ENCODE measurements around the gene SCO2. TPM values are rescaled to one million over a fixed set of nuclear protein-coding genes. Genes with fewer than 3 reads are reported as not detected.
A peak's percentile ranks its signal among the peaks of the same experiment; 100 is the strongest.

SCO2 gene
- total and polyA plus RNA-seq, 2 of the 13 experiments (the other 11 are each of a cell fraction or from before 2014, with no cell fraction given) = 0.32 to 3.7 TPM

DNA sequence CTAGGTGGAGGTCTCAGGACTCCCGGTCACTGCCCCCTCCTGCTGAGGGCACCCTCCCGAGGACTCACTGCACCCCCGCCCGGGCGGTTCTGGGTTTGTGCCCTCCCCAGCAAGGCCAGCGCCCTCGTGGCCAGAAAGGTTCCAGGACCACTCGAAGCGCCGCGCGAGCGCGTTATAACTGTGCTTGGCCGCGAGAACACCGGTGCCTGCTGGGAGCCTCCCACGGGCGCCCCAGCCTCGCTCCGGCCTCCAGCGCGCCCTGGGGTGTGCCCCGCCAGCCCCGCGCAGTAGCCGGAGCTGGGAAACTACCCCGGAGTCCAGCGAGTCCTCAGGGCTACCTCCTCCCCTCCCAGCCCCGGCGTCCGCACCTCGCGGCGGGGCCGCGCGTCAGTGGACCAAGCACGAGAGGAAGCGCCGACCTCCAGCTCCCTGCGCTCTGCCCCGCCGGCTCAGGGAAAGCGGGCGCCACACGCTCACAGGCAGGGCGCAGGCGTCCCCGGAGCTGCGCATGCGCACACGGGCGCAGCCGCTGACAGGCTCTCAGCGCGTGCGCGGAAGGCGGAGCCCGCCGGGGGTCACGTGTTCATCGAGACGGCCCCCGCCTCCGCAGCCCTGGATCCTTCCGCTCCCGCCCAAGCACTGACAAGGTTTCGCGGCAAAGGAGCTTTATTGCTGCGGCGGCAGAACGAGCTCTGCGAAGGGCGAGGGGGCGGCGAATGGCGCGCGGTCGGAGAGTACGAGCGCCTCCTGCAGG, at the start of gene SCO2 (continued):
- TF ChIP-seq, protein P1, sequence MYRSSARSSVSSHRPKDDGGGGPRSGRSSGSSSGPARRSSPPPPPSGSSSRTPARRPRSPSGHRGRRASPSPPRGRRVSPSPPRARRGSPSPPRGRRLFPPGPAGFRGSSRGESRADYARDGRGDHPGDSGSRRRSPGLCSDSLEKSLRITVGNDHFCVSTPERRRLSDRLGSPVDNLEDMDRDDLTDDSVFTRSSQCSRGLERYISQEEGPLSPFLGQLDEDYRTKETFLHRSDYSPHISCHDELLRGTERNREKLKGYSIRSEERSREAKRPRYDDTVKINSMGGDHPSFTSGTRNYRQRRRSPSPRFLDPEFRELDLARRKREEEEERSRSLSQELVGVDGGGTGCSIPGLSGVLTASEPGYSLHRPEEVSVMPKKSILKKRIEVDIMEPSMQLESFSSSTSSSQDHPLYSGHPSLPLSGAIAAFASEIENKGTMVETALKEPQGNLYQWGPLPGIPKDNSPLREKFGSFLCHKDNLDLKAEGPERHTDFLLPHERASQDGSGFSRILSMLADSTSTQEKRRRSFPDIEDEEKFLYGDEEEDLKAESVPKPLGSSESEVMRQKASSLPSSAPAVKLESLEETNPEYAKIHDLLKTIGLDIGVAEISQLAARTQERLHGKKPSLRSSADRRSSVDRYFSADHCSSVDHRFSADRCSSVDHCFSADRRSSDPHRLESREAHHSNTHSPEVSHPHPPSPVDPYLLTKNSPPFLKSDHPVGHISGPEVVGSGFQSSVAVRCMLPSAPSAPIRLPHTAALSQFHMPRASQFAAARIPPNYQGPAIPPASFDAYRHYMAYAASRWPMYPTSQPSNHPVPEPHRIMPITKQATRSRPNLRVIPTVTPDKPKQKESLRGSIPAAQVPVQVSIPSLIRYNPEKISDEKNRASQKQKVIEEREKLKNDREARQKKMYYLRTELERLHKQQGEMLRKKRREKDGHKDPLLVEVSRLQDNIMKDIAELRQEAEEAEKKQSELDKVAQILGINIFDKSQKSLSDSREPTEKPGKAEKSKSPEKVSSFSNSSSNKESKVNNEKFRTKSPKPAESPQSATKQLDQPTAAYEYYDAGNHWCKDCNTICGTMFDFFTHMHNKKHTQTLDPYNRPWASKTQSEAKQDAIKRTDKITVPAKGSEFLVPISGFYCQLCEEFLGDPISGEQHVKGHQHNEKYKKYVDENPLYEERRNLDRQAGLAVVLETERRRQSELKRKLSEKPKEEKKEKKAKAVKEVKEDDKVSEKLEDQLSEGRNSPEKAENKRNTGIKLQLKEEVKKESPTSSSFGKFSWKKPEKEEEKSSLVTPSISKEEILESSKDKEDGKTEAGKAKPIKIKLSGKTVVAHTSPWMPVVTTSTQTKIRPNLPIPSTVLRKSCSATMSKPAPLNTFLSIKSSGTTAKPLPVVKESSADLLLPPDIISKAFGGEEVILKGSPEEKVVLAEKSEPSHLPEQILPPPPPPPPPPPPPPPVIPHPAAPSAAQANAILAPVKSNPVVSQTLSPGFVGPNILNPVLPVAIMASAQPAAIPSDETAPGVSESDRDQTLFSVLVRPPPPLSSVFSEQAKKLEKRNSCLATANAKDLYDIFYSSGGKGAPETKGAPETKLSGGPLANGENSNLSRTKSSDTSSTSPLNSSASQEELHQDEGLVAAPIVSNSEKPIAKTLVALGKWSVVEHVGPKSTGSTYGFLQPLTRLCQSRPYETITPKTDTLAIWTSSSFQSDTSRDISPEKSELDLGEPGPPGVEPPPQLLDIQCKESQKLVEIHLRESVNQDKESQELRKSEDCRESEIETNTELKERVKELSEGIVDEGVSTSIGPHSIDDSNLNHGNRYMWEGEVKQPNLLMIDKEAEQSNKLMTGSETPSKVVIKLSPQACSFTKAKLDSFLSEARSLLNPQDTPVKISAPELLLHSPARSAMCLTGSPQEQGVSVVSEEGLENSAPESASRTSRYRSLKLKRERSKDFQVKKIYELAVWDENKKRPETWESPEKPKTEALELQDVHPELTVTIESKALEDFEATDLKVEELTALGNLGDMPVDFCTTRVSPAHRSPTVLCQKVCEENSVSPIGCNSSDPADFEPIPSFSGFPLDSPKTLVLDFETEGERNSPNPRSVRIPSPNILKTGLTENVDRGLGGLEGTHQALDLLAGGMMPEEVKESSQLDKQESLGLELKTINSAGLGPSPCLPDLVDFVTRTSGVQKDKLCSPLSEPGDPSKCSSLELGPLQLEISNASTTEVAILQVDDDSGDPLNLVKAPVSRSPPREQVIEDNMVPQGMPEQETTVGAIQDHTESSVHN (CRISPR knock-in tag; IDR thresholded peaks at IDR 0.05) = no peak; the same call in 1 of the 2 replicates
- TF ChIP-seq POLR2AphosphoS2 (IDR thresholded peaks at IDR 0.05; ENCODE audit: low read depth, low read length) (no peak), MED1 (CRISPR knock-in tag; IDR thresholded peaks at IDR 0.05) (peak; percentile 64), ZNF781 (CRISPR knock-in tag; IDR thresholded peaks at IDR 0.05; ENCODE audit: borderline replicate concordance, not compliant biosample characterization) (no peak), JDP2 (CRISPR knock-in tag; IDR thresholded peaks at IDR 0.05; ENCODE audit: borderline replicate concordance) (no peak), NCOR1 (IDR thresholded peaks at IDR 0.05; ENCODE audit: borderline replicate concordance, low read length) (peak; percentile 65; the same call in 1 of the 2 replicates), ZFP41 (CRISPR knock-in tag; IDR thresholded peaks at IDR 0.05; ENCODE audit: borderline replicate concordance) (no peak), EEA1 (CRISPR knock-in tag; IDR thresholded peaks at IDR 0.05; ENCODE audit: borderline replicate concordance) (0 out of 2 replicates have a peak, but pooled peaks have one; percentile 49)
- TF ChIP-seq, protein P2, sequence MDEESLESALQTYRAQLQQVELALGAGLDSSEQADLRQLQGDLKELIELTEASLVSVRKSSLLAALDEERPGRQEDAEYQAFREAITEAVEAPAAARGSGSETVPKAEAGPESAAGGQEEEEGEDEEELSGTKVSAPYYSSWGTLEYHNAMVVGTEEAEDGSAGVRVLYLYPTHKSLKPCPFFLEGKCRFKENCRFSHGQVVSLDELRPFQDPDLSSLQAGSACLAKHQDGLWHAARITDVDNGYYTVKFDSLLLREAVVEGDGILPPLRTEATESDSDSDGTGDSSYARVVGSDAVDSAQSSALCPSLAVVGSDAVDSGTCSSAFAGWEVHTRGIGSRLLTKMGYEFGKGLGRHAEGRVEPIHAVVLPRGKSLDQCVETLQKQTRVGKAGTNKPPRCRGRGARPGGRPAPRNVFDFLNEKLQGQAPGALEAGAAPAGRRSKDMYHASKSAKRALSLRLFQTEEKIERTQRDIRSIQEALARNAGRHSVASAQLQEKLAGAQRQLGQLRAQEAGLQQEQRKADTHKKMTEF (CRISPR knock-in tag; IDR thresholded peaks at IDR 0.05) = peak; percentile 89
- TF ChIP-seq, protein P3, sequence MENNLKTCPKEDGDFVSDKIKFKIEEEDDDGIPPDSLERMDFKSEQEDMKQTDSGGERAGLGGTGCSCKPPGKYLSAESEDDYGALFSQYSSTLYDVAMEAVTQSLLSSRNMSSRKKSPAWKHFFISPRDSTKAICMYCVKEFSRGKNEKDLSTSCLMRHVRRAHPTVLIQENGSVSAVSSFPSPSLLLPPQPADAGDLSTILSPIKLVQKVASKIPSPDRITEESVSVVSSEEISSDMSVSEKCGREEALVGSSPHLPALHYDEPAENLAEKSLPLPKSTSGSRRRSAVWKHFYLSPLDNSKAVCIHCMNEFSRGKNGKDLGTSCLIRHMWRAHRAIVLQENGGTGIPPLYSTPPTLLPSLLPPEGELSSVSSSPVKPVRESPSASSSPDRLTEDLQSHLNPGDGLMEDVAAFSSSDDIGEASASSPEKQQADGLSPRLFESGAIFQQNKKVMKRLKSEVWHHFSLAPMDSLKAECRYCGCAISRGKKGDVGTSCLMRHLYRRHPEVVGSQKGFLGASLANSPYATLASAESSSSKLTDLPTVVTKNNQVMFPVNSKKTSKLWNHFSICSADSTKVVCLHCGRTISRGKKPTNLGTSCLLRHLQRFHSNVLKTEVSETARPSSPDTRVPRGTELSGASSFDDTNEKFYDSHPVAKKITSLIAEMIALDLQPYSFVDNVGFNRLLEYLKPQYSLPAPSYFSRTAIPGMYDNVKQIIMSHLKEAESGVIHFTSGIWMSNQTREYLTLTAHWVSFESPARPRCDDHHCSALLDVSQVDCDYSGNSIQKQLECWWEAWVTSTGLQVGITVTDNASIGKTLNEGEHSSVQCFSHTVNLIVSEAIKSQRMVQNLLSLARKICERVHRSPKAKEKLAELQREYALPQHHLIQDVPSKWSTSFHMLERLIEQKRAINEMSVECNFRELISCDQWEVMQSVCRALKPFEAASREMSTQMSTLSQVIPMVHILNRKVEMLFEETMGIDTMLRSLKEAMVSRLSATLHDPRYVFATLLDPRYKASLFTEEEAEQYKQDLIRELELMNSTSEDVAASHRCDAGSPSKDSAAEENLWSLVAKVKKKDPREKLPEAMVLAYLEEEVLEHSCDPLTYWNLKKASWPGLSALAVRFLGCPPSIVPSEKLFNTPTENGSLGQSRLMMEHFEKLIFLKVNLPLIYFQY (CRISPR knock-in tag; IDR thresholded peaks at IDR 0.05; ENCODE audit: borderline replicate concordance) = no peak
- TF ChIP-seq, protein P4, sequence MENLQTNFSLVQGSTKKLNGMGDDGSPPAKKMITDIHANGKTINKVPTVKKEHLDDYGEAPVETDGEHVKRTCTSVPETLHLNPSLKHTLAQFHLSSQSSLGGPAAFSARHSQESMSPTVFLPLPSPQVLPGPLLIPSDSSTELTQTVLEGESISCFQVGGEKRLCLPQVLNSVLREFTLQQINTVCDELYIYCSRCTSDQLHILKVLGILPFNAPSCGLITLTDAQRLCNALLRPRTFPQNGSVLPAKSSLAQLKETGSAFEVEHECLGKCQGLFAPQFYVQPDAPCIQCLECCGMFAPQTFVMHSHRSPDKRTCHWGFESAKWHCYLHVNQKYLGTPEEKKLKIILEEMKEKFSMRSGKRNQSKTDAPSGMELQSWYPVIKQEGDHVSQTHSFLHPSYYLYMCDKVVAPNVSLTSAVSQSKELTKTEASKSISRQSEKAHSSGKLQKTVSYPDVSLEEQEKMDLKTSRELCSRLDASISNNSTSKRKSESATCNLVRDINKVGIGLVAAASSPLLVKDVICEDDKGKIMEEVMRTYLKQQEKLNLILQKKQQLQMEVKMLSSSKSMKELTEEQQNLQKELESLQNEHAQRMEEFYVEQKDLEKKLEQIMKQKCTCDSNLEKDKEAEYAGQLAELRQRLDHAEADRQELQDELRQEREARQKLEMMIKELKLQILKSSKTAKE (CRISPR knock-in tag; IDR thresholded peaks at IDR 0.05; ENCODE audit: borderline replicate concordance) = no peak

All from HepG2 (cell line).